T-cell (primary cell): ENCODE measurements around the gene CEP112. TPM values are rescaled to one million over a fixed set of nuclear protein-coding genes. Genes with fewer than 3 reads are reported as not detected.
A peak's percentile ranks its signal among the peaks of the same experiment; 100 is the strongest.
"Not testable (repeated sequence)": the region's sequence is repeated elsewhere in the genome, so short reads cannot be mapped to it uniquely, and the experiment has no call there.

Source experiments
- ATAC-seq, 4 experiments: fragments of 200-7000 bp in 3 of 4; fragments of 150-1000 bp in 1 of 4; cut with Tn5 transposase; replicated peaks in 1 of 4; 1 replicate in 3 of 4; 2 replicates in 1 of 4; pipeline ENCODE4 v1.10.0; 2021; ENCODE audit warnings: moderate library complexity in 3 of 4, mild to moderate bottlenecking in 2 of 4, moderate number of reproducible peaks in 1 of 4
- CTCF ChIA-PET, 2 donors: fragments of 300-600 bp; sonication (Branson Sonifier 250); formaldehyde crosslinking; loops; one replicate each; lab custom pipeline; 2022; ENCODE audit warnings: antibody characterized with exemption in 2 of 2; lab: Charles Lee
- POLR2A ChIA-PET, 2 donors: fragments of 300-600 bp; sonication (Branson Sonifier 250); formaldehyde crosslinking; loops; one replicate each; lab custom pipeline; 2022; ENCODE audit warnings: antibody characterized with exemption in 2 of 2; lab: Charles Lee
- DNase-seq, 35 experiments: peaks; one replicate each; pipeline versions ENCODE4 v3.0.0 to v3.0.0-alpha.2; 2013 to 2023
- H3K27ac ChIP-seq: one replicate; pipeline ENCODE4 v1.5.1; 2013; ENCODE audit warnings: low read length
- H3K27me3 ChIP-seq, 2 experiments: replicated peaks in 1 of 2; 1 replicate in 1 of 2; 2 replicates in 1 of 2; pipeline versions ENCODE4 v1.6.1 to v1.7.0; 2013; ENCODE audit warnings: low read length in 1 of 2, mixed read lengths in 1 of 2; ENCODE audit not compliant: control insufficient read depth in 2 of 2, insufficient read depth in 2 of 2; ENCODE audit errors: extremely low read depth in 1 of 2
- H3K36me3 ChIP-seq, 2 donors: 1 replicate in 1 of 2; 2 replicates in 1 of 2; pipeline versions ENCODE4 v1.6.1 to v1.7.0; 2013; ENCODE audit warnings: low read length in 1 of 2; ENCODE audit not compliant: control insufficient read depth in 2 of 2, insufficient read depth in 1 of 2; ENCODE audit errors: extremely low read depth in 1 of 2
- H3K4me1 ChIP-seq, 2 experiments: 1 replicate in 1 of 2; 2 replicates in 1 of 2; pipeline versions ENCODE4 v1.6.1 to v1.7.0; 2013; ENCODE audit warnings: low read length in 2 of 2, mixed read lengths in 1 of 2; ENCODE audit not compliant: insufficient read depth in 2 of 2, control insufficient read depth in 1 of 2; ENCODE audit errors: extremely low read depth in 1 of 2
- H3K4me3 ChIP-seq, 2 donors: 1 replicate in 1 of 2; 2 replicates in 1 of 2; pipeline versions ENCODE4 v1.5.1 to v1.7.0; 2013; ENCODE audit warnings: mild to moderate bottlenecking in 2 of 2, low read length in 1 of 2, moderate library complexity in 1 of 2; ENCODE audit not compliant: control insufficient read depth in 1 of 2; ENCODE audit errors: extremely low read depth in 1 of 2
- H3K9me3 ChIP-seq: 2 replicates; pipeline ENCODE4 v1.7.0; 2013
- H3K27ac Mint-ChIP-seq, 2 donors: one replicate each; pipeline ENCODE4 v1.8.0; 2020 to 2021; ENCODE audit warnings: mild to moderate bottlenecking in 2 of 2, mixed read lengths in 2 of 2
- H3K27me3 Mint-ChIP-seq, 2 donors: one replicate each; pipeline ENCODE4 v1.8.0; 2021 to 2022; ENCODE audit warnings: mixed read lengths in 2 of 2
- H3K36me3 Mint-ChIP-seq: one replicate; pipeline ENCODE4 v1.8.0; 2021; ENCODE audit warnings: mixed read lengths
- H3K4me1 Mint-ChIP-seq, 3 donors: one replicate each; pipeline ENCODE4 v1.8.0; 2020 to 2022; ENCODE audit warnings: mixed read lengths in 3 of 3, mild to moderate bottlenecking in 1 of 3
- H3K4me3 Mint-ChIP-seq, 3 donors: one replicate each; pipeline ENCODE4 v1.8.0; 2020 to 2022; ENCODE audit warnings: mild to moderate bottlenecking in 3 of 3, mixed read lengths in 3 of 3, moderate library complexity in 3 of 3
- H3K9me3 Mint-ChIP-seq, 3 donors: one replicate each; pipeline ENCODE4 v1.8.0; 2020 to 2022; ENCODE audit warnings: mixed read lengths in 3 of 3
- WGBS: methylation state at CpG from one replicate; pipeline ENCODE4 v1.1.5; 2013; ENCODE audit warnings: missing lambda C conversion rate; ENCODE audit not compliant: insufficient coverage; 5-methylcytosine and 5-hydroxymethylcytosine counted together
- total RNA-seq, 35 experiments: library from RNA in 6 of 35; stranded (reverse) in 6 of 35; fragments of 120-200 nt in 1 of 35; gene quantifications; one replicate each; pipeline versions ENCODE4 v1.2.1 to v1.2.4 and lab custom pipeline; 2013 to 2026

Gene CEP112
- total RNA-seq, 5 donors from 2014 or later (not counting 1 experiment from before 2014, with no cell fraction given), result 2.4 to 4.9 (median 4.5) TPM

DNA sequence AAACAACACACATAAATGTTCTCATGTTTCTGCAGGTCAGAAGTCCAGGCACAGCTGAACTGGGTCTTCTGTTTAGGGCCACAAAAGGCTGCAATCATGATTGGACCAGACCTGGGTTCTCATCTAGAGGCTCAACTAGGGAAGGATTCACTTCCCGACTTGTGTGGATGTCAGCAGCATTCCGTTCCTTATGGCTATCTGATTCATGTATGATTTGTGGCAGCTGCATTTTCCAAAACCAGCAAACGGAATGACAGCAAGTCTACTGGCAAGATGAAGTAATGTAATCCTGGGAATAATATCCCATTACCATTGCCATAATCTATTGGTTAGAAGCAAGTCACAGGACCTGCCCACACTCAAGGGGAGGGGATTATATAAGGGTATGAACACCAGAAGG lies 22.1 kb downstream of the CEP112 start:
- Mint-ChIP-seq H3K27ac (no peak overlapping the region), H3K4me1 (no peaks in the 10 kb centered on the region), H3K9me3 (no peaks in the 10 kb centered on the region), H3K4me3 (no peak overlapping the region), H3K36me3 (no peaks in the 10 kb centered on the region), H3K27me3 (no peaks in the 10 kb centered on the region)
- Histone ChIP-seq H3K27ac (no peak overlapping the region), H3K27me3 (no peaks in the 10 kb centered on the region), H3K4me3 (no peak overlapping the region), H3K36me3 (no peaks in the 10 kb centered on the region), H3K4me1 (no peaks in the 10 kb centered on the region), H3K9me3 (no peaks in the 10 kb centered on the region)
- 100% methylated on average over 1 of the region's 3 CpGs for WGBS
- no peak for ATAC-seq
- ChIA-PET POLR2A (interaction anchor here in 1 of 2 donors (0.7 kb wide), 1 partner anchor 292 kb away, joined by 5 read pairs; no protein-coding TSS in a partner anchor), CTCF (interaction anchor here (0.5 to 0.6 kb wide), 2 partner anchors 265 to 594 kb away, joined by 3 to 5 read pairs; no protein-coding TSS in a partner anchor)
- DNase-seq, result no peak

DNA sequence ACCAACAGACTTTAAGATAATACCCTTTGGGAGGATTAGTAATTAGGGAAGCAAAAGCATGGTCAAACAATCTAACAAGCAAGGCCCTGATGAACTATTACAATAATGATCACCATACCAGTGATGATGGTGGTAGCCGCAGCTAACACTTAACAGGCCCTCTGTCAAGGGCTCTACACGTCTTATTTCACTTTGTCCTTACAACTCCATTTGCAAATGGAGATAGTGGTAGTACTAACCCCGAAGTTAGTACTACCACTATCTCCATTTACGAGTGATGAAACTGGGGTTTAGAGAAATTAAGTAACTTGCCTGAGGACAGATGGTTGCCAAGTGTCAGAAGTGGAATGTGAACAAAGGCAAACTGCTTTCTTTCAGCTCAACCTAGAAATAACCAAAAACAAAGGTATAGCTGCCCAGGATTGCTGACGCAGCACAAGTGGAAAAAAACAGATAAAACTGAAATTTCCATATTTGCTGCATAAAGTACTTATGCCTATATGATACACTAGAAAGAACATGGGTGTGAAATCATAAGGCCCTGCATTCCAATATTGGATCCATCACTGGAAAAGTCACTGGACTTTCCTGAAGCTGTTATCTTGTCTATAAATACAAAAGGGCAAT lies 24.6 kb downstream of the CEP112 start:
- Histone ChIP-seq H3K9me3 (no peaks in the 10 kb centered on the region), H3K36me3 (no peaks in the 10 kb centered on the region), H3K4me3 (no peak overlapping the region), H3K27me3 (no peaks in the 10 kb centered on the region), H3K27ac (no peak overlapping the region), H3K4me1 (no peaks in the 10 kb centered on the region)
- ATAC-seq, result no peak
- Mint-ChIP-seq H3K9me3 (no peaks in the 10 kb centered on the region), H3K4me1 (peaks cover 0 to 2% (median 0%) of the 10 kb centered on the region in 3 donors), H3K4me3 (no peak overlapping the region), H3K36me3 (no peaks in the 10 kb centered on the region), H3K27me3 (no peaks in the 10 kb centered on the region), H3K27ac (no peak overlapping the region)
- POLR2A ChIA-PET, result no interaction called here
- WGBS, result no CpG with 5 or more reads among the region's 5 CpGs
- no peak for DNase-seq
- CTCF ChIA-PET, result interaction anchor here (0.6 to 1.1 kb wide), 3 partner anchors 11 to 937 kb away, joined by 3 to 4 read pairs (median 3); no protein-coding TSS in a partner anchor

DNA sequence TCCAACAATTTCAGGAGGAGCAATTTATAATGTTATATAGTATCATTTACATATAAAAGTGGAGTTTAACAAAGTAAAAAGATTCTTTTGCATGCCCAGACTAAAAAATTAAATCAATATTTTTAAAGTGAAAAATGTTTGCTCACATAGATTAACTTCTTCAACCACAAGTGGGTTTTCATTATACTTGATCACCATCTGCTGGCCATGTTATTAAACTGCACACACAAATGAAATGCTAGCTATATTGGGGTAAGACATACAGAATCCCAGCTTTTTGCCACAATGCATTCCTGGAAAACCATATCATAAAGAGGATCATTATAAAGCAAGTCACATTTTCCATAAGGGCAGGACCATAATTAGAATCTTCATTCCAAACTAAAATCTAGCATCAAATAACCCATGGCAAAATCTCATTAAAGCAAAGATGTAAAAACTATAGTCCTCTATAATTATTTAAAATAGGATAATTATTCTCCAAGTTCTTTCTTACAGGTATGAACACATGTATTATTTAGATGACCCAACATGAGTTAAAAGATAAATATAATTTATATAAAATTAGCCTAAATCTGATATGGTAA lies 26.3 kb downstream of the CEP112 start:
- no peaks in the 10 kb centered on the region for H3K36me3 ChIP-seq
- Mint-ChIP-seq H3K36me3 (no peaks in the 10 kb centered on the region), H3K27ac (no peak overlapping the region), H3K4me3 (no peak overlapping the region), H3K27me3 (no peaks in the 10 kb centered on the region), H3K4me1 (peaks cover 0 to 13% (median 5%) of the 10 kb centered on the region in 3 donors), H3K9me3 (no peaks in the 10 kb centered on the region)
- ChIA-PET POLR2A (interaction anchor here in 1 of 2 donors (0.6 kb wide), 1 partner anchor 245 kb away, joined by 4 read pairs; no protein-coding TSS in a partner anchor), CTCF (interaction anchor here (0.6 to 2.3 kb wide), 8 partner anchors 23 to 933 kb away, joined by 3 to 31 read pairs (median 3); no protein-coding TSS in a partner anchor)
- ATAC-seq (peak in 1 of 4 experiments; percentile 43), DNase-seq (peak in 9 of 35 experiments; percentile 2 to 72 (median 7))
- H3K9me3 ChIP-seq, result no peaks in the 10 kb centered on the region
- no peak overlapping the region for H3K27ac ChIP-seq
- no peak overlapping the region for H3K4me3 ChIP-seq
- no peaks in the 10 kb centered on the region for H3K4me1 ChIP-seq
- no peaks in the 10 kb centered on the region for H3K27me3 ChIP-seq

DNA sequence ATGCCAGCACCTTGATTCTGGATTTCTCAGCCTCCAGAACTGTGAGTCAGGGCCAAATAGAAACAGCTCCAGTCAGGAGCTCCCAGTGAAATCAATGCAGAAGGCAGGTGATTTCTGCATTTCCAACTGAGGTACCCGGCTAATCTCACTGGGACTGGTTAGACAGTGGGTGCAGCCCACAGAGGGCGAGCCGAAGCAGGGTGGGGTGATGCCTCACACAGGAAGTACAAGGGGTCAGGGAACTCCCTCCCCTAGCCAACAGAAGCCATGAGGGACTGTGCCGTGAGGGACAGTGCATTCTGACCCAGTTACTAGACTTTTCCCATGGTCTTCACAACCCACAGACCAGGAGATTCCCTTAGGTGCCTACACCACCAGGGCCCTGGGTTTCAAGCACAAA lies 36.9 kb downstream of the CEP112 start:
- Mint-ChIP-seq H3K36me3 (peaks cover 18% of the 10 kb centered on the region), H3K4me1 (peaks cover 0 to 10% (median 0%) of the 10 kb centered on the region in 3 donors)
- POLR2A ChIA-PET, DNase-seq, H3K4me1 ChIP-seq, H3K4me3 ChIP-seq, ATAC-seq, H3K9me3 Mint-ChIP-seq, H3K27me3 Mint-ChIP-seq, H3K27ac Mint-ChIP-seq, H3K27ac ChIP-seq, H3K27me3 ChIP-seq, H3K4me3 Mint-ChIP-seq, H3K36me3 ChIP-seq, H3K9me3 ChIP-seq: not testable (repeated sequence)
- 80% methylated on average over 2 of the region's 4 CpGs for WGBS
- CTCF ChIA-PET, result interaction anchor here in 1 of 2 donors (0.6 kb wide), 1 partner anchor 1736 kb away, joined by 7 read pairs; no protein-coding TSS in a partner anchor

DNA sequence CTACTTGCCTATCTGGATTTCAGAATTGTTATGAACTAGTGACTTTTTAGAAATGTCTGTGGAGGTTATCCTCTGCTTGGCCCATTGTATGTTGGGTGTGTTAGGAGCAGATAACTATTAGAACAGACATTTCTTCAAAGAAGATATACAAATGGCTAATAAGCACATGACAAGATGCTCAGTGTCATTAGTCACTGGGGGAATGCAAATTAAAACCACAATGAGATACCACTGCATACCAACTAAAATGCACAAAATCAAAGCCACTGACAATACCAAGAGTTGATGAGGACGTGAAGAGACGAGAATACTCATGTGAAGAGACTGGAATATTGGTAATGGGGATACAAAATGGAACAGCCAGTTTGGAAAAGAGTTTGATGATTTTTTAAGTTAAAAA lies 39.2 kb downstream of the CEP112 start:
- Mint-ChIP-seq H3K27ac (no peak overlapping the region), H3K36me3 (peaks cover 11% of the 10 kb centered on the region), H3K4me1 (peaks cover 4 to 16% (median 7%) of the 10 kb centered on the region in 3 donors), H3K4me3 (no peak overlapping the region), H3K27me3 (peaks cover 0 to 5% of the 10 kb centered on the region in 2 donors), H3K9me3 (peaks cover 3 to 4% (median 4%) of the 10 kb centered on the region in 3 donors)
- ChIA-PET CTCF (no interaction called here), POLR2A (no interaction called here)
- H3K4me1 ChIP-seq, result peaks cover 0 to 3% of the 10 kb centered on the region in 2 experiments
- ATAC-seq, result no peak
- WGBS, result no CpG with 5 or more reads among the region's 2 CpGs
- DNase-seq, result no peak
- H3K27me3 ChIP-seq, result peaks cover 0 to 2% of the 10 kb centered on the region in 2 experiments
- H3K36me3 ChIP-seq, result no peaks in the 10 kb centered on the region
- no peaks in the 10 kb centered on the region for H3K9me3 ChIP-seq
- no peak overlapping the region for H3K4me3 ChIP-seq
- H3K27ac ChIP-seq, result no peak overlapping the region

DNA sequence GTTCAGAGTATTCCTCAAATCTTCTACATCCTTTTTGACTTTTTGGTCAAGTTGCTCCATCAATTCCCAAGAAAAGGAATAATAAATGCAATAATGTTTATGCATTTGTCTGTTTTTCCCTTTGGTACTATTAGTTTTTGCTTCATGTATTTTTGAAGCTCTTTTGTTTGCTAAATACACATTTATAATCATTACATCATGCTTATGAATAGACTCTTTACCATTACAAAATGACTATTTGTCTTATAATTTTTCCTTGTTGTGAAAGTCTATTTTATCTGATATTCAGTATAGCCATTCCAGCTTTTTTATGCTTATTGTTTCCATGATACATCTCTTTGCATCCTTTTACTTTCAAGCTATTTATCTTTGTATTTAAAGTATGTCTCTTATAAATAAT lies 41.2 kb downstream of the CEP112 start:
- Mint-ChIP-seq H3K27me3 (peaks cover 0 to 5% of the 10 kb centered on the region in 2 donors), H3K4me3 (no peak overlapping the region), H3K9me3 (no peaks in the 10 kb centered on the region), H3K4me1 (peaks cover 4 to 16% (median 7%) of the 10 kb centered on the region in 3 donors), H3K36me3 (no peaks in the 10 kb centered on the region), H3K27ac (no peak overlapping the region)
- no peak overlapping the region for H3K4me3 ChIP-seq
- H3K9me3 ChIP-seq, result no peaks in the 10 kb centered on the region
- peaks cover 0 to 1% of the 10 kb centered on the region in 2 experiments for H3K27me3 ChIP-seq
- CTCF ChIA-PET, result interaction anchor here in 1 of 2 donors (0.5 kb wide), 1 partner anchor 16 kb away, joined by 4 read pairs; no protein-coding TSS in a partner anchor
- DNase-seq, result no peak
- no peaks in the 10 kb centered on the region for H3K36me3 ChIP-seq
- POLR2A ChIA-PET, result no interaction called here
- no peak for ATAC-seq
- H3K27ac ChIP-seq, result no peak overlapping the region
- H3K4me1 ChIP-seq, result peaks cover 0 to 3% of the 10 kb centered on the region in 2 experiments
